ENCODE results near the gene HHLA2. TPM values are rescaled to one million over a fixed set of nuclear protein-coding genes. Genes with fewer than 3 reads are reported as not detected.

Gene HHLA2
- total and polyA plus RNA-seq, 2 experiments from 2014 or later: not detected

- TF ChIP-seq REST (IDR thresholded peaks at IDR 0.05; ENCODE audit: unreplicated experiment) (no peak), CREB1 (CRISPR knock-in tag; IDR thresholded peaks at IDR 0.05; ENCODE audit: low read depth) (no peak), ETS1 (IDR thresholded peaks at IDR 0.05) (no peak), JUNB (IDR thresholded peaks at IDR 0.05; ENCODE audit: unreplicated experiment) (no peak), ZNF114 (CRISPR knock-in tag; IDR thresholded peaks at IDR 0.05) (no peak), EZH2 (IDR thresholded peaks at IDR 0.05; ENCODE audit: low read depth, unreplicated experiment) (no peak), ZNF331 (CRISPR knock-in tag; IDR thresholded peaks at IDR 0.05; ENCODE audit: low read depth) (no peak)
Observed at GRCh38 chr3:108329508-108329907, 33.2 kb downstream of the HHLA2 start (continued).

GRCh38 chr3:108329947-108330346 lies 33.6 kb downstream of the HHLA2 start:
- Mint-ChIP-seq H3K4me1 (no peaks in the 10 kb centered on the region), H3K9me3 (no peaks in the 10 kb centered on the region), H3K36me3 (ENCODE audit: low read depth) (no peaks in the 10 kb centered on the region), H3K27ac (no peak overlapping the region), H3K27me3 (ENCODE audit: insufficient read depth, low read depth, poor library complexity) (no peaks in the 10 kb centered on the region), H3K4me3 (no peak overlapping the region)
- Histone ChIP-seq H3K4me3 (no peak overlapping the region), H3K27me3 (ENCODE audit: insufficient read depth) (no peaks in the 10 kb centered on the region), H3K79me2 (replicated peaks; ENCODE audit: insufficient read depth) (no peaks in the 10 kb centered on the region), H2AFZ (no peak overlapping the region), H4K20me1 (replicated peaks; ENCODE audit: insufficient read depth) (no peaks in the 10 kb centered on the region), H3K27ac (ENCODE audit: low read depth) (no peak overlapping the region), H3K4me2 (no peak overlapping the region), H3K4me1 (ENCODE audit: insufficient read depth) (no peaks in the 10 kb centered on the region), H3K9me2 (ENCODE audit: insufficient read depth) (no peaks in the 10 kb centered on the region; the same call in 1 of the 2 replicates), H3F3A (replicated peaks; ENCODE audit: low read depth) (no peaks in the 10 kb centered on the region), H3K36me3 (ENCODE audit: insufficient read depth) (no peaks in the 10 kb centered on the region)
- DNase-seq (ENCODE audit: low spot score): no peak
- ATAC-seq: no peak
- TF ChIP-seq CREB1 (CRISPR knock-in tag; IDR thresholded peaks at IDR 0.05; ENCODE audit: low read depth) (no peak), ZNF462 (CRISPR knock-in tag; IDR thresholded peaks at IDR 0.05) (no peak), ZNF114 (CRISPR knock-in tag; IDR thresholded peaks at IDR 0.05) (no peak), REST (IDR thresholded peaks at IDR 0.05; ENCODE audit: unreplicated experiment) (no peak), NANOG (IDR thresholded peaks at IDR 0.05; ENCODE audit: borderline replicate concordance) (no peak), EZH2phosphoT487 (IDR thresholded peaks at IDR 0.05; ENCODE audit: unreplicated experiment) (no peak)

Data from GM23338 (cell line).